ENCODE measurements around the gene PRKAR1B. TPM values are rescaled to one million over a fixed set of nuclear protein-coding genes. Genes with fewer than 3 reads are reported as not detected.

PRKAR1B gene
- total RNA-seq, 1 experiment from 2014 or later = 14.1 TPM

DNA sequence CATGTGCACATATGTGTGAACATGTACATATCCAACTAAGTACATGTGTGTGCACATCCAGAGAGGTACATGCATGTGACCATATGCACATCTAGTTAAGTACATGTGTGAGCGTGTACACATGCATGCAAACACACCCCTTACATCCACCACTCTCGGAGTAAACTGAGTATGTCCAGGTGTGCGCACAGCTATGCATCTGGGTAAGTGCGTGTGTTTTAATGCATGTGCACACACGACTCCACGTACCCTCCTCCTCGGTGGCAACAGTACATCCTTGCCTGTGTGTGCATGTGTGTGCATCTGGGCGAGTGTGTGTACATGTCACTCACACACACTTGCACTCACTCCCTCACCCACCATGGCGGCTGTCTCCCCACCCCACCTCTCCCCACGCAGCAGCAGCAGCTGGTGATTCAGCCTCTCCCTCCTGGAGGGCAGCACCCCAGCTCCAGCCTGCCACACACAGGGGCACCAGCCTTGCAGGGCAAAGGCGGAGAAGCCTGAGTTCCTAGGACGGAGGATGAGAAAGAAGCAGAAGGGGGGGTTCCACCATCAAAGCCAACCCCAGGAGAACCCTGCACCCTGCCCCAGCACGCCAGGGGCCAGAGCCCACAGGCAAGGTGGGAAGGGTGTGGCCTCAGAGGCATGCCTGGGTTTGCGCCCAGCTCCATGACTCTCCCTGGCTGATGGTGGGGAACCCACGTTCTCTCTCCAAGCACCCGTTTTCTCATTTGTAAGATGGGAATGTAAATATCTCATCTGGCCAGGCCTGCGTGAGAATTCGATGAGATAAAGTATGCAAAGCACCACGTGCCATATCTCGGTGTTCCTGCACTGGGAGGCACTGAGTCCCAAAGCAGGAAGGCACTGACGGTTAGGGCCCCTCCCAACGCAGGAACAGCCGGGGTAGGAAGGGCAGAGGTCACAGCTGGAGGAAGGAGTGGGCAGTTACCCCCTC, 28.3 kb downstream of the PRKAR1B start:
- peaks cover 0 to 5% of the 10 kb centered on the region in 2 experiments; a peak in 2 of 4 replicates for H3K9me3 ChIP-seq (ENCODE audit: control insufficient read depth in 1 of 2, insufficient read depth in 1 of 2, low read depth in 1 of 2, low read length in 2 of 2)
- intact Hi-C loops (cut with micrococcal nuclease) = no loop called here
- H3K79me2 ChIP-seq (ENCODE audit: insufficient read depth, low read length) = no peaks in the 10 kb centered on the region
- H2AFZ ChIP-seq (ENCODE audit: low read depth, low read length, poor library complexity, severe bottlenecking) = no peak overlapping the region
- TF ChIP-seq JUND (IDR thresholded peaks at IDR 0.05) = no peak
- TF ChIP-seq, protein P1, sequence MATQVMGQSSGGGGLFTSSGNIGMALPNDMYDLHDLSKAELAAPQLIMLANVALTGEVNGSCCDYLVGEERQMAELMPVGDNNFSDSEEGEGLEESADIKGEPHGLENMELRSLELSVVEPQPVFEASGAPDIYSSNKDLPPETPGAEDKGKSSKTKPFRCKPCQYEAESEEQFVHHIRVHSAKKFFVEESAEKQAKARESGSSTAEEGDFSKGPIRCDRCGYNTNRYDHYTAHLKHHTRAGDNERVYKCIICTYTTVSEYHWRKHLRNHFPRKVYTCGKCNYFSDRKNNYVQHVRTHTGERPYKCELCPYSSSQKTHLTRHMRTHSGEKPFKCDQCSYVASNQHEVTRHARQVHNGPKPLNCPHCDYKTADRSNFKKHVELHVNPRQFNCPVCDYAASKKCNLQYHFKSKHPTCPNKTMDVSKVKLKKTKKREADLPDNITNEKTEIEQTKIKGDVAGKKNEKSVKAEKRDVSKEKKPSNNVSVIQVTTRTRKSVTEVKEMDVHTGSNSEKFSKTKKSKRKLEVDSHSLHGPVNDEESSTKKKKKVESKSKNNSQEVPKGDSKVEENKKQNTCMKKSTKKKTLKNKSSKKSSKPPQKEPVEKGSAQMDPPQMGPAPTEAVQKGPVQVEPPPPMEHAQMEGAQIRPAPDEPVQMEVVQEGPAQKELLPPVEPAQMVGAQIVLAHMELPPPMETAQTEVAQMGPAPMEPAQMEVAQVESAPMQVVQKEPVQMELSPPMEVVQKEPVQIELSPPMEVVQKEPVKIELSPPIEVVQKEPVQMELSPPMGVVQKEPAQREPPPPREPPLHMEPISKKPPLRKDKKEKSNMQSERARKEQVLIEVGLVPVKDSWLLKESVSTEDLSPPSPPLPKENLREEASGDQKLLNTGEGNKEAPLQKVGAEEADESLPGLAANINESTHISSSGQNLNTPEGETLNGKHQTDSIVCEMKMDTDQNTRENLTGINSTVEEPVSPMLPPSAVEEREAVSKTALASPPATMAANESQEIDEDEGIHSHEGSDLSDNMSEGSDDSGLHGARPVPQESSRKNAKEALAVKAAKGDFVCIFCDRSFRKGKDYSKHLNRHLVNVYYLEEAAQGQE (IDR thresholded peaks at IDR 0.05; ENCODE audit: low read depth) = no peak
- no peak for TF ChIP-seq YY1 (IDR thresholded peaks at IDR 0.05; ENCODE audit: extremely low read depth, insufficient replicate concordance, low read depth, low read length)
- TF ChIP-seq EGR1 (IDR thresholded peaks at IDR 0.05; ENCODE audit: low read depth) = no peak
- TF ChIP-seq EZH2phosphoT487 (IDR thresholded peaks at IDR 0.05; ENCODE audit: borderline replicate concordance) = no peak
- TF ChIP-seq CEBPB (IDR thresholded peaks at IDR 0.05; ENCODE audit: low read depth) = no peak
- TF ChIP-seq EZH2 (IDR thresholded peaks at IDR 0.05) = no peak
- TF ChIP-seq, protein P2, sequence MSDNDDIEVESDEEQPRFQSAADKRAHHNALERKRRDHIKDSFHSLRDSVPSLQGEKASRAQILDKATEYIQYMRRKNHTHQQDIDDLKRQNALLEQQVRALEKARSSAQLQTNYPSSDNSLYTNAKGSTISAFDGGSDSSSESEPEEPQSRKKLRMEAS (IDR thresholded peaks at IDR 0.05) = no peak
- TF ChIP-seq ZFX (IDR thresholded peaks at IDR 0.05) = no peak
- TF ChIP-seq CTCF (IDR thresholded peaks at IDR 0.05 in 2 of 3, conservative IDR thresholded peaks at IDR 0.05 in 1 of 3; ENCODE audit: borderline replicate concordance in 1 of 3, insufficient read depth in 1 of 3, low read depth in 2 of 3, low read length in 2 of 3) = no peak
- no peak for TF ChIP-seq POLR2A (IDR thresholded peaks at IDR 0.05; ENCODE audit: borderline replicate concordance, extremely low read depth, insufficient read depth, insufficient read length)
- TF ChIP-seq ELF1 (IDR thresholded peaks at IDR 0.05; ENCODE audit: borderline replicate concordance, low read depth) = no peak
- TF ChIP-seq ZNF274 (IDR thresholded peaks at IDR 0.05; ENCODE audit: low read depth, low read length) = no peak
- TF ChIP-seq SP1 (IDR thresholded peaks at IDR 0.05; ENCODE audit: low read depth) = no peak
- TF ChIP-seq SRF (IDR thresholded peaks at IDR 0.05; ENCODE audit: low read depth) = no peak
- TF ChIP-seq POLR2AphosphoS5 (IDR thresholded peaks at IDR 0.05; ENCODE audit: low read depth, low read length) = no peak
- TF ChIP-seq CBX3 (IDR thresholded peaks at IDR 0.05; ENCODE audit: low read depth) = no peak
- no peak for TF ChIP-seq SIN3A (IDR thresholded peaks at IDR 0.05; ENCODE audit: low read depth)
- H3K27me3 ChIP-seq (ENCODE audit: insufficient read depth, low read length) = no peaks in the 10 kb centered on the region
- POLR2A ChIA-PET = no interaction called here
- no peak overlapping the region for H3K4me3 ChIP-seq (replicated peaks in 1 of 2; ENCODE audit: low read depth in 1 of 2, low read length in 2 of 2)
- RAD21 ChIA-PET (ENCODE audit: low non-redundant PET in 1 of 2, low total read pairs in 2 of 2, uncharacterized antibody in 2 of 2, unreplicated experiment in 2 of 2) = no interaction called here
- no peaks in the 10 kb centered on the region for H3K9me2 ChIP-seq (ENCODE audit: insufficient read depth)
- no peaks in the 10 kb centered on the region for H3K4me1 ChIP-seq (ENCODE audit: control insufficient read depth in 1 of 2, insufficient read depth in 2 of 2, low read length in 2 of 2)
- ATAC-seq (no peak), DNase-seq (ENCODE audit: low read depth, low spot score) (no peak)
- no peak overlapping the region for H3K27ac ChIP-seq (ENCODE audit: low read depth, low read length)
- H3K36me3 ChIP-seq (ENCODE audit: control insufficient read depth in 1 of 2, insufficient read depth in 2 of 2, low read length in 2 of 2) = 0 out of 4 replicates have a peak, but pooled peaks cover 0 to 3% of the 10 kb centered on the region in 2 experiments
- H3K4me2 ChIP-seq (ENCODE audit: low read length) = no peak overlapping the region
- CTCF ChIA-PET = no interaction called here
- no peak overlapping the region for H3K9ac ChIP-seq (ENCODE audit: low read length)
- no peaks in the 10 kb centered on the region for H4K20me1 ChIP-seq (ENCODE audit: insufficient read depth)
- no TSS peak for BruUV-seq (replicated peaks)

All from HCT116 (cell line).